ENCODE data around the gene ARHGAP8.

- TF ChIP-seq POLR2AphosphoS5 (IDR thresholded peaks at IDR 0.05; ENCODE audit: low read depth, low read length): no peak
- no peak for TF ChIP-seq TAF1 (IDR thresholded peaks at IDR 0.05; ENCODE audit: borderline replicate concordance, low read depth, low read length)
Observed at GRCh38 chr22:44859641-44860040, 107.3 kb downstream of the ARHGAP8 start.

All from GM12892 (cell line).